ENCODE results near the gene ACTN1. TPM values are rescaled to one million over a fixed set of nuclear protein-coding genes. Genes with fewer than 3 reads are reported as not detected.

Gene ACTN1
- total RNA-seq, 1 donor from 2014 or later = 130 TPM

GRCh38 chr14:68892961-68893360, 86.1 kb downstream of the ACTN1 start:
- Mint-ChIP-seq H3K4me3 (ENCODE audit: unreplicated experiment) (peak overlapping the region; percentile 42), H3K27ac (ENCODE audit: unreplicated experiment) (no peak overlapping the region), H3K36me3 (ENCODE audit: low read depth, unreplicated experiment) (peaks cover 45% of the 10 kb centered on the region), H3K4me1 (ENCODE audit: unreplicated experiment) (no peaks in the 10 kb centered on the region), H3K27me3 (ENCODE audit: unreplicated experiment) (peaks cover 2% of the 10 kb centered on the region), H3K9me3 (ENCODE audit: unreplicated experiment) (no peaks in the 10 kb centered on the region)
- TF ChIP-seq CTCF (IDR thresholded peaks at IDR 0.05; ENCODE audit: unreplicated experiment) = no peak
- no peak for DNase-seq (ENCODE audit: low spot score)

GRCh38 chr14:68891851-68892660, 87.0 kb downstream of the ACTN1 start:
- no peaks in the 10 kb centered on the region for H3K9me3 Mint-ChIP-seq (ENCODE audit: unreplicated experiment)
- peaks cover 38% of the 10 kb centered on the region for H3K36me3 Mint-ChIP-seq (ENCODE audit: low read depth, unreplicated experiment)
- no peak overlapping the region for H3K27ac Mint-ChIP-seq (ENCODE audit: unreplicated experiment)
- H3K4me1 Mint-ChIP-seq (ENCODE audit: unreplicated experiment) = no peaks in the 10 kb centered on the region
- TF ChIP-seq CTCF (IDR thresholded peaks at IDR 0.05; ENCODE audit: unreplicated experiment) = no peak
- peaks cover 2% of the 10 kb centered on the region for H3K27me3 Mint-ChIP-seq (ENCODE audit: unreplicated experiment)
- DNase-seq (ENCODE audit: low spot score) = no peak
- peak overlapping the region; percentile 42 for H3K4me3 Mint-ChIP-seq (ENCODE audit: unreplicated experiment)

DNA sequence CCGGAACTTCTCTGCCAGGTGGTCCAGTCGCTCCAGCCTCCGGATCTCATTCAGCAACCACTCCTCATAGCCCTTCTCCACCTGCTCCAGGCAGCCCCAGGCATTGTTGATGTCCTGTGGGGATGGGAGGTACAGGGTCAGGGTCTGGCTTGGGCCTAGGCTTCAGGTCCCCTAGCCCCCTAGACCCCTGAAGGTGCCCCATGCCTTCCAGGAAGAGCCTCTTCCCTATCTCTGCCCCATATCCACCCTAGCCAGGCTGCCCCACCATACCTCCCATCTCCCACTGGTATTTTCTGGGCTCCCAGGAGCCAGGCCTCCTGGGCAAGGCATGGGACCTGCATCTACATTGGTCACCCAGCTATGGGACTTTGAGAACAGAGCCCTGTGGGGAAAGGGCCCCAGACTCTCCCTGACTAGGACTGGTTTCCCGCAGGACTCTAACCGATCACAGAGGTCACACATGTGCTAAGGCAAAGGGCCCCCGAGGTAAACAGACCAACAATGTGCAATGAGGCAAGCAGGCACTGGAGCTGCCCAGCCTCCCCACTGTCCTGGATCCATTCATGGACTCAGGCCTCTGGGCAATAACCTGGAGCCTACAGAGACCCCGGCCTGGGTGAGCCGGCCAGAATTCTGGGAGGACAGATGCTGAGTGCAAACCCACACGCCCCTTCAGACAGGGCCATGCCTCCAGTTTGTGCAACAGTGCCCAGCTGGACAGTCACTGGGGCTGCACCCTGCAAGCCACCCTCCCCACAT, 88.8 kb downstream of the ACTN1 start:
- no peak for DNase-seq (ENCODE audit: low spot score)
- Mint-ChIP-seq H3K4me3 (ENCODE audit: unreplicated experiment) (no peak overlapping the region), H3K9me3 (ENCODE audit: unreplicated experiment) (no peaks in the 10 kb centered on the region), H3K27ac (ENCODE audit: unreplicated experiment) (no peak overlapping the region), H3K36me3 (ENCODE audit: low read depth, unreplicated experiment) (peaks cover 32% of the 10 kb centered on the region), H3K4me1 (ENCODE audit: unreplicated experiment) (no peaks in the 10 kb centered on the region), H3K27me3 (ENCODE audit: unreplicated experiment) (peaks cover 2% of the 10 kb centered on the region)
- no peak for TF ChIP-seq CTCF (IDR thresholded peaks at IDR 0.05; ENCODE audit: unreplicated experiment)

GRCh38 chr14:68888883-68889282, 90.2 kb downstream of the ACTN1 start:
- H3K9me3 Mint-ChIP-seq (ENCODE audit: unreplicated experiment) = no peaks in the 10 kb centered on the region
- H3K4me3 Mint-ChIP-seq (ENCODE audit: unreplicated experiment) = no peak overlapping the region
- DNase-seq (ENCODE audit: low spot score) = no peak
- TF ChIP-seq CTCF (IDR thresholded peaks at IDR 0.05; ENCODE audit: unreplicated experiment) = no peak
- H3K27me3 Mint-ChIP-seq (ENCODE audit: unreplicated experiment) = peaks cover 2% of the 10 kb centered on the region
- H3K36me3 Mint-ChIP-seq (ENCODE audit: low read depth, unreplicated experiment) = peaks cover 36% of the 10 kb centered on the region
- H3K4me1 Mint-ChIP-seq (ENCODE audit: unreplicated experiment) = no peaks in the 10 kb centered on the region
- no peak overlapping the region for H3K27ac Mint-ChIP-seq (ENCODE audit: unreplicated experiment)
